Activated CD4-positive, alpha-beta T cell treated with anti-CD3 and anti-CD28 coated beads, Interleukin-2, amount 10 ng/mL, durations not matched to agents 7 days and 5 days (primary cell): ENCODE results near the gene ABCF1. TPM values are rescaled to one million over a fixed set of nuclear protein-coding genes. Genes with fewer than 3 reads are reported as not detected.

Experiments used
- CTCF ChIA-PET: fragments of 350-600 bp; sonication (Branson Sonifier 250); formaldehyde crosslinking; loops from one replicate; lab custom pipeline; 2021; ENCODE audit warnings: antibody characterized with exemption; lab: Charles Lee
- POLR2A ChIA-PET: fragments of 350-600 bp; sonication (Branson Sonifier 250); formaldehyde crosslinking; loops from one replicate; lab custom pipeline; 2021; ENCODE audit warnings: antibody characterized with exemption; lab: Charles Lee
- DNase-seq: peaks from one replicate; pipeline ENCODE4 v3.0.0-alpha.2; 2020
- H3K27ac Mint-ChIP-seq: one replicate; pipeline ENCODE4 v1.8.0; 2021; ENCODE audit warnings: mild to moderate bottlenecking, moderate library complexity, mixed read lengths
- H3K27me3 Mint-ChIP-seq: one replicate; pipeline ENCODE4 v1.8.0; 2021; ENCODE audit warnings: mixed read lengths
- H3K36me3 Mint-ChIP-seq: one replicate; pipeline ENCODE4 v1.8.0; 2021; ENCODE audit warnings: low read depth, mixed read lengths
- H3K4me1 Mint-ChIP-seq: one replicate; pipeline ENCODE4 v1.8.0; 2021; ENCODE audit warnings: mixed read lengths
- H3K4me3 Mint-ChIP-seq: one replicate; pipeline ENCODE4 v1.8.0; 2021; ENCODE audit warnings: mild to moderate bottlenecking, moderate library complexity, mixed read lengths
- H3K9me3 Mint-ChIP-seq: one replicate; pipeline ENCODE4 v1.8.0; 2021; ENCODE audit warnings: mixed read lengths
- total RNA-seq, 2 experiments: library from RNA; stranded (reverse); gene quantifications; one replicate each; pipeline ENCODE4 v1.2.3, GENCODE V29; 2021

Gene ABCF1
- total RNA-seq, 2 experiments from 2014 or later: 72.2 to 78.0 TPM

DNA sequence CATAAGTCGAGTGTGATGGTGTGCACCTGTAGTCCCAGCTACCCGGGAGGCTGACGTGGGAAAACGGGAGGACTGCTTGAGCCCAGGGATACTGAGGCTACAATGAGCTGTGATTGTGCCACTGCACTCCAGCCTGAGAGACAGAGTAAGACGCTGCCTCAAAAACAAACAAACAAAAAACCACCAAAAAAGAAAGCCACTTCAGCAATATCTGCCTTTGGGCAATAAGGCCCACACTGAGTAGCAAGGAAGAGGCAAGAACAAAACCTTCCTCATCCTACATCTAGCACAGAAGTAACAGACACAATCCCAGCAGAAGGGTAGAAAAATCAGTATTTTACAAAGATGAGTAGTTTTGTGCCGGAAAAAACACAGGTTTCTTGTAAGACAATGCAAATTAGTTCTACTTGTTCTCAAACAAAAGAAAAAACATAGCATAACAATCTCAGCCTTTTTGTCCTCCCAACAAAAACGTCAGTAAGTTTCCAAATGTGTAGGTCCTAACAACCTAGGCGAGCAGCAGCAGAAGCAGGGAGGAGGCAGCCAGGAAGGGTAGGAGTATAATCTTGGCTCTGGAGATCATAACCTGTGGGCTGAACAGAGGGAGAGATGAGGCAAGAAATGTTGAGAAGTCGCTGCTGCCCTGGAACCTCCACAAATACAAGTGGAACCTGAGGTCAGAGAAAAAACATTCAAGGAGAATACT is 40.1 kb downstream of the ABCF1 start:
- no peaks in the 10 kb centered on the region for H3K9me3 Mint-ChIP-seq
- H3K27ac Mint-ChIP-seq: peak overlapping the region; percentile 20
- H3K4me3 Mint-ChIP-seq: no peak overlapping the region
- no peaks in the 10 kb centered on the region for H3K27me3 Mint-ChIP-seq
- ChIA-PET CTCF (interaction anchor here (1.0 to 2.2 kb wide), 3 partner anchors 10 to 14 kb away, joined by 3 to 15 read pairs (median 9); no protein-coding TSS in a partner anchor), POLR2A (no interaction called here)
- peaks cover 70% of the 10 kb centered on the region for H3K4me1 Mint-ChIP-seq
- peaks cover 81% of the 10 kb centered on the region for H3K36me3 Mint-ChIP-seq
- no peak for DNase-seq

DNA sequence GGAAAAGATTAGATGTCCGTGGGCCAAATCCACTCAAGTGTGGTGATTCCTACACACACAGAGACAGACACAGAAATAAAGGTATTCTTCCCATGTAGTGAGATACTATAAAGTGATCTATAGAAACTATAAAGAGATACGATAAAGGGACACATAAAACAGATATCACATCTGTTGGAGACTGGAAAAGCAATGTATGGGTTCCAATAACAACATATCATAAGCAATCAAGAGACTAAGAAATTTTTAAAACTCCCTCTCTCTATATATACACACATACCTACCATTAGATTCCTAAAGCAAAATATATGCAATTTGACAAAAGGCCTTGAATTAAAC is 40.6 kb downstream of the ABCF1 start:
- ChIA-PET CTCF (interaction anchor here (1.8 to 2.5 kb wide), 5 partner anchors 12 to 130 kb away, joined by 4 to 15 read pairs (median 5); no protein-coding TSS in a partner anchor), POLR2A (no interaction called here)
- no peak overlapping the region for H3K27ac Mint-ChIP-seq

DNA sequence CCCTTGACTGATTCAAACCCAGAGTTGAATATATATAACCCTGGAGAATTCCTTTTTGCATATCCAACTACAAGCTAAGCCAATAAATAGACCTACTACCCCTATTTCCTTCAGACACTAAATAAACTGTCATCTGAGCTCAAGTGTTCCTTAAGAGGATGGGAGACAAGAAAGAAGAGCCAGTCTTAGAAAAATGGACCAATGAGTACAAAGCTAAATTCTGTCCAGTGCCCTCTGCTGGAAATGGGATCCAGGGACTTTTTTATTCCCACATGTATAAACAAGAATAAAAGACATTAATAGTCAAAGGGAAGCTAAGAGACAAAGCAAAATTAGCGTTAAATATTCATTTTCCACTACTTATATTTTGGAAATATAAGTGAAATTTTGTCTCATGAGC is 41.0 kb downstream of the ABCF1 start:
- Mint-ChIP-seq H3K9me3 (no peaks in the 10 kb centered on the region), H3K27me3 (peaks cover 2% of the 10 kb centered on the region), H3K4me1 (peaks cover 65% of the 10 kb centered on the region), H3K4me3 (no peak overlapping the region), H3K36me3 (peaks cover 83% of the 10 kb centered on the region), H3K27ac (no peak overlapping the region)
- no peak for DNase-seq
- POLR2A ChIA-PET: no interaction called here
- CTCF ChIA-PET: interaction anchor here (1.2 to 3.3 kb wide), 9 partner anchors 11 to 131 kb away, joined by 3 to 18 read pairs (median 5); no protein-coding TSS in a partner anchor

More for the DNA sequence above, 40.6 kb downstream of the ABCF1 start:
- Mint-ChIP-seq H3K4me3 (no peak overlapping the region), H3K27me3 (no peaks in the 10 kb centered on the region), H3K36me3 (peaks cover 81% of the 10 kb centered on the region), H3K9me3 (no peaks in the 10 kb centered on the region), H3K4me1 (peaks cover 65% of the 10 kb centered on the region)
- DNase-seq: no peak

DNA sequence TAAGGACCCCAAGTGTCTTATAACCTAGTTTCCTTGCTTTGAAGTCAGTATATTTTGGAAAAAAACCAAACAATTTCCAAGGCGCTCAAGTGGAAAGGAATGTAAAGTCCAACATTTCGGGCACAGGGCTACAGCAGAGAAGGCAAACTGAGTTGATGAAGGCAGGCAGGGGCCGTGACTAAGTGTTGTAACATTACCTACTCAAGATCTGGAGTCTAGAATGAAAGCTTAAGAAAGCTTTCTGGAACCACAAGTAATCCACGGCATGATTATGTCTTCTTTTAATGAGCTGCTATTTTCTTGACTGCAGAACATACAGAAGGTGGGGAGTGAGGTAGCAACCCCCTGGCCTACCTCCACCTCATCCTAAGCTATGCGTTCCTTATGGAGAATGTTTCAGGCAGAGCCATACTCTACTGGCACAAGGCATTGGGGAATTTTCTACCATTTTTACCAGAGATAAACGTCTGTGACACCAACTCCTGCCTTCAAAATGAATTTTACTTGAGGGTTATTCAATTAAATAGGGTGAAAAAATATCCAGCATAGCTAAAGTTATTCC is 41.5 kb downstream of the ABCF1 start:
- Mint-ChIP-seq H3K27ac (peak overlapping the region; percentile 32), H3K27me3 (peaks cover 2% of the 10 kb centered on the region), H3K9me3 (no peaks in the 10 kb centered on the region), H3K4me1 (peaks cover 60% of the 10 kb centered on the region), H3K36me3 (peaks cover 78% of the 10 kb centered on the region), H3K4me3 (peak overlapping the region; percentile 25)
- POLR2A ChIA-PET: no interaction called here
- CTCF ChIA-PET: interaction anchor here (0.8 to 3.3 kb wide), 14 partner anchors 10 to 131 kb away, joined by 3 to 18 read pairs (median 4); partner anchors contain the start of gene MDC1
- DNase-seq: no peak

DNA sequence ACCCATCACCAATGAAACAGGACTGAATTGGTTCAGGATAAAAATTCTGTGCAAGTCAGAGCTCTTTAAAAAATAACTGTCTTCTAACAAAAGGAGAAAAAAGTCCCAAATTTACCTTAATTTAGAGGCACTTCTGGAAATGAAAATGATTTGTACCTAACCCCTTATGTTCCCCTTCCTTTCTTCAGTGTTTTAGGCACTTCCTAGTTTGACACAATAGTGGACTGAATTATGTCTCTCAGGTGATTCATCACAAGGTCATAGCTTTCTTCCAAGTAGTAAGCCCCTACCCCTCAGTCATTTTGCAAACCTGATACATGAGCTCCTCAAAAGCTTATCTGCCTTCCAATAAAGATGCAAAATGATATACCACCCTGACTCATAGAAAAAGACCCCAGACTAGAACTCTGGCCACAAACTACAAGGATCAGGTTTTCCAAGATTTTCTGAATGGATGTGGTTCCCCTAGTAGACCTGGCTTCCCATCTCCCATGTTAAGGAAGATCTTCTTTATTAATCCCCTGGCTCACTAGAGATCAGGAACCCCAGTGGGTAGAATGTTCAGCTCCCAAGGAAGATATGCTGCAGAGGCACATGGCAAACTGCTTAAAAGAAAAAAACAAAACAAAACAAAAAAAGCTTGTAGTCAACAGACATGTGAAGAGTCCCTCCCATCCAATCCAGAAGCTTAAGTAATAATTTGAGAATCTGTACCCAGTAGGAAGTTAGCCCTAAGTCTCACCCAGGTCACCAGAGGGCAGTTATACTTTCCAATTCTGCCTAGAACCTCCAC is 42.2 kb downstream of the ABCF1 start:
- peaks cover 2% of the 10 kb centered on the region for H3K27me3 Mint-ChIP-seq
- peak overlapping the region; percentile 98 for H3K4me3 Mint-ChIP-seq
- no peaks in the 10 kb centered on the region for H3K9me3 Mint-ChIP-seq
- ChIA-PET CTCF (interaction anchor here (0.6 to 3.3 kb wide), 18 partner anchors 9 to 1465 kb away, joined by 3 to 18 read pairs (median 5); partner anchors contain the start of gene MDC1), POLR2A (interaction anchor here (0.7 to 1.0 kb wide), 3 partner anchors 9 to 105 kb away, joined by 3 to 4 read pairs (median 3); no protein-coding TSS in a partner anchor)
- peaks cover 61% of the 10 kb centered on the region for H3K4me1 Mint-ChIP-seq
- peak overlapping the region; percentile 100 for H3K27ac Mint-ChIP-seq
- peaks cover 73% of the 10 kb centered on the region for H3K36me3 Mint-ChIP-seq
- DNase-seq: no peak

DNA sequence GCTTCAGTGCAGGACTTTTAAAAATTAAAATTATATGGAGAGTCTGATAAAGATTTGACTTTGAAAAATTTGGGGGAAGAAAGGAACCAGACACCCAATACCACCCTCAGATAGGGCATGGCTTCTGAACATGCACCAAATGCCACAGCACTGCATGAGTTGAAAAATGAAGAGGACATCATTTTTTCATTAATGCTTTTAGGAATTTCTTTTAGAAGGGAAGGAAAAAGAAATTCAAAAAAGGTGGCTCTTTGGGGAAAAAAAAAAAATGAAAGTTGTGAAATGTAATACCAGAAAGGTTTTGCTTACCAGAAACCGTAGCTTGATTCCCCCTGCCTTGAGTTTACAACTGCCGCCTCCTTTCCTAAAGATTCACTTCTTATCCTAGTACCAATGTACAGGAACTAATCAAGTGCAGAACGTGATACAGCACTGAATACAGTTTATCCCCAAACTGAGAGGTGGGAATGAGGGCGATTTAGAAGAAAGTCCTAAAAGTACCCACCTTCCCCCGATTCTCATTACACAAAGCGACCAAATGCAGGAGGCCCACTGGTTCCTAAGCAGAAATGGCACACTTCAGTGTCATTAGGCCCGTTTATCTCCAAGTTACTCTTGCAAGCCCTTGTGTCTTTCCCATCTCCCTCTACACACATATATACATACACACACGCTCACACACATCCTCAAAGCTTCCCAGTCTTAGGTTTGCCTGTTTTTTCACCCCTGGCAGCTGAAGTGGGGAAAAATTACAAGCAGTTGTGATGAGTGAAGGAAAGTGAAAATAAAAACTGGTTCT is 43.0 kb downstream of the ABCF1 start:
- peak overlapping the region; percentile 98 for H3K4me3 Mint-ChIP-seq
- no peak for DNase-seq
- peaks cover 67% of the 10 kb centered on the region for H3K36me3 Mint-ChIP-seq
- peaks cover 2% of the 10 kb centered on the region for H3K27me3 Mint-ChIP-seq
- H3K9me3 Mint-ChIP-seq: no peaks in the 10 kb centered on the region
- peak overlapping the region; percentile 100 for H3K27ac Mint-ChIP-seq
- ChIA-PET POLR2A (interaction anchor here (0.6 to 1.0 kb wide), 9 partner anchors 9 to 850 kb away, joined by 3 to 7 read pairs (median 4); partner anchors contain the start of genes ABCF1 and MDC1), CTCF (interaction anchor here (0.6 to 3.3 kb wide), 20 partner anchors 8 to 1464 kb away, joined by 3 to 18 read pairs (median 5); no protein-coding TSS in a partner anchor)
- peaks cover 62% of the 10 kb centered on the region for H3K4me1 Mint-ChIP-seq

DNA sequence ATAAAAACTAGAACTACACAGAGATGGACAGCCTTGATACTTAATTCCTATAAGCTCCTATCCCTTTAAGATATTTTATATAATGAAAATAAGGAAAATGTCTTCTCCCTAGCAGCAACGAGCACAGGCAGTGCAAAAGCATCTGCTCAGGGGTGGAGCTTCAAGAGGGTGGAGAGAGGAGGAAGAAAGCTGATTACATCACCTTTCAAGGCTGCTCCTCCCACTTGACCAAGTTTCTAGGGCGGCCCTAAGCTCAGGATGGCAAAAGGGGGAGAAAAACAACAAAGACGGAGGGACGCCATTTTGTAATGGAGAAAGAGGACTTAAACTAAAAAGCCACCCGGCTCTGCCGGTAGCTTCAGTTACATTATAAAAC is 43.6 kb downstream of the ABCF1 start:
- POLR2A ChIA-PET: interaction anchor here (0.6 to 1.0 kb wide), 8 partner anchors 43 to 1809 kb away, joined by 3 to 7 read pairs (median 4); partner anchors contain the start of genes ABCF1 and MDC1
- Mint-ChIP-seq H3K4me3 (peak overlapping the region; percentile 98), H3K27ac (peak overlapping the region; percentile 100), H3K36me3 (peaks cover 67% of the 10 kb centered on the region), H3K9me3 (no peaks in the 10 kb centered on the region), H3K27me3 (peaks cover 2% of the 10 kb centered on the region), H3K4me1 (peaks cover 62% of the 10 kb centered on the region)
- peak; percentile 96 for DNase-seq
- CTCF ChIA-PET: interaction anchor here (0.6 to 3.3 kb wide), 15 partner anchors 9 to 159 kb away, joined by 3 to 18 read pairs (median 4); no protein-coding TSS in a partner anchor

DNA sequence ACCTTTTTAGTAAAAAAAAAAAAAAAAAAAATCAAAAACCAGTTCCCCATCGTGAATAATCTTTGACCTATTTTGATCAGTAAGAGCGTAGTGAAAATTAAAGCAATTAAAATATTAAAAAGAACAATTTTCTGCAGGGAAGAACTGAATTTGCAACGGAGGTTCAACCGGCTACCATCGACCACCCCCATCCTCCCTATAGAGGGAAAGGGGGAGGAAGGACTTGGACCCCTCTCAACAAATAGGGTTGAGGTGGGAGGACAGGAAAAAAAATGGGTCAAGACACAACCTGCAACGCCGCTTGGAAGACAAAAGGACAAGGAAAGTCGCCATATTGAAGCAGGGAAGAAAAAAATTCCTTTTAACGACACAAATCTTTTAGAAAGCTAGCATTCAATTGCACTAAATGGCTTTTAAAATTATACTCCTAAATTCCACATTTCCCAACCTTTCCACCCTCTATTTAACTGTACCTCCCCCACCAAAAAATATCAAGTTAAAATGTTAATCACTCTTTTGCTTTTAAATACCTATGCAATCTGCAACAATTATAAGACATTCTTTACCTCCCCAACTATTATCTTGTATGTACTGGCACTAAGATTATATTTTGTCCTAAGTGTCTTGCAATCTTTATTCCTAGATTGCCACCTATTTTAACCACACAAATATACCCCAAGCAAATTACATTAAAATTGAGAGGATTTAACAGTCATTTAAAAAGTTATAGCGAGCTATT is 44.1 kb downstream of the ABCF1 start:
- Mint-ChIP-seq H3K36me3 (peaks cover 62% of the 10 kb centered on the region), H3K4me1 (peaks cover 57% of the 10 kb centered on the region), H3K27ac (peak overlapping the region; percentile 100), H3K4me3 (peak overlapping the region; percentile 98), H3K9me3 (no peaks in the 10 kb centered on the region), H3K27me3 (peaks cover 2% of the 10 kb centered on the region)
- ChIA-PET POLR2A (interaction anchor here (0.6 to 1.0 kb wide), 9 partner anchors 44 to 1809 kb away, joined by 3 to 7 read pairs (median 4); partner anchors contain the start of genes ABCF1 and MDC1), CTCF (interaction anchor here (0.6 to 3.3 kb wide), 17 partner anchors 9 to 160 kb away, joined by 3 to 18 read pairs (median 4); partner anchors contain the start of gene MDC1)
- peak; percentile 44 for DNase-seq

DNA sequence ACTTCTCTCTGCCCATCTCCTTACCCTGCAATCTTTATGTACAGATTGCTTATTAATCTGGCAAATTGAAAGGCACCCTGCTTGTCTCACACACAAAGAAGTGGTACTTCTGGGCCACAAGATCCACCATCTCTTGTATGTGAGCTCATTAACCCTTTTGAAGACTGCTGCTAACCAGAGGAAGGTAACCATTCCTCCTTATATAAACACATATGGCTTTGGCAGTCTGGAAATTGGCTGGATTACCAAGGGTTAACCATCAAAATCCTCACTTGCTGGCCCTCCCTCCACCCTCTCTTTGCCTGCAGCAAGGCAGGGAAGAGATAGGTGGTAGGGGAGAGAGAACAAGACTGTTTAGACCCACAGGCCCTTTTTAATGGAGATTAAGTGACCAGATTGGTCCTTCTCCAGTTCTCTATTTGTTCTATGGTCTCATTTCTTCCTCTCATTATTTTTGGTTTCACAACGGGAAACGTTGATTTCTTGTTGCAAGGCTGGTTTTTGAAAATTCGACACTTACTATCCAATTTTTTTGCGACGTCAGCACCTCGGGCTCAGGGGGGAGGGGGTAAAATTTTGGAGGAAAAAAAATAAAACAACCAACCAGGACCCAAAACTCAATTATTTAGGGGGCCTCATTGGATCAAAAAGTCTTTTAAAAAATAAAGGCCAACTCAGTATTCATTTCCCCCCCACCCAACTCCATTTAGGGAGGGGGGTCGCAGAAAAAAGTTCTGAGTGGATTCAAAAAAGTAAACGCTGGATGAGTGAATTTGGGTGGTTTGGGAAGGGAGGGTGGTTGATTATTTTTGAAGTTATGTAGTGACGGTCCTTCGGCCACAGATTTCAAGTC is 44.9 kb downstream of the ABCF1 start:
- ChIA-PET POLR2A (interaction anchor here (1.0 kb wide), 2 partner anchors 66 to 105 kb away, joined by 3 to 6 read pairs; no protein-coding TSS in a partner anchor), CTCF (interaction anchor here (0.6 to 2.0 kb wide), 8 partner anchors 10 to 134 kb away, joined by 3 to 9 read pairs (median 4); partner anchors contain the start of gene MDC1)
- peak; percentile 38 for DNase-seq
- Mint-ChIP-seq H3K4me1 (peaks cover 51% of the 10 kb centered on the region), H3K36me3 (peaks cover 60% of the 10 kb centered on the region), H3K9me3 (no peaks in the 10 kb centered on the region), H3K27me3 (peaks cover 2% of the 10 kb centered on the region), H3K4me3 (peak overlapping the region; percentile 98), H3K27ac (peak overlapping the region; percentile 100)
